HepG2 (cell line): ENCODE measurements around the gene ELL. TPM values are rescaled to one million over a fixed set of nuclear protein-coding genes. Genes with fewer than 3 reads are reported as not detected.
A peak's percentile ranks its signal among the peaks of the same experiment; 100 is the strongest.

Source experiments
- ATAC-seq: fragments of 200-7000 bp; cut with Tn5 transposase; 3 replicates; pipeline ENCODE4 v1.9.1; 2020; ENCODE audit warnings: mild to moderate bottlenecking, moderate library complexity
- BruUV-seq: library from RNA; stranded (reverse); fragments of 400-500 nt; replicated peaks from 2 replicates; lab custom pipeline; 2021; lab: Mats Ljungman, UMichigan
- CTCF ChIA-PET: fragments of 300-600 bp; formaldehyde crosslinking; extraction: SDS; loops from one replicate; lab custom pipeline; 2021; ENCODE audit warnings: low total read pairs, inconsistent platforms, low intra/inter-chr PET ratio; lab: Yijun Ruan, JAX
- POLR2A ChIA-PET: fragments of 350-600 bp; sonication (Branson Sonifier 250); formaldehyde crosslinking; loops from one replicate; lab custom pipeline; 2020; ENCODE audit warnings: antibody characterized with exemption, inconsistent platforms; lab: Yijun Ruan, JAX
- DNase-seq: peaks from one replicate; pipeline ENCODE4 v3.0.0-alpha.2; 2015; ENCODE audit warnings: low spot score
- FAIRE-seq: peaks from 3 replicates; lab custom pipeline; 2011; peaks lifted over from hg19 to GRCh38; lab: Jason Lieb, UNC
- H2AFZ ChIP-seq: one replicate; pipeline ENCODE4 v1.6.1; 2011; ENCODE audit warnings: low read length, inconsistent platforms
- H3K27ac ChIP-seq: fragments of 300-600 bp; 3 replicates; pipeline ENCODE4 v1.8.0; 2011; ENCODE audit warnings: mixed run types, mild to moderate bottlenecking, mixed read lengths, low read length, inconsistent platforms; ENCODE audit not compliant: insufficient read depth; ENCODE audit errors: extremely low read length
- H3K27me3 ChIP-seq, 2 experiments: fragments of 200-600 bp in 1 of 2; 2 replicates in 1 of 2; 3 replicates in 1 of 2; pipeline versions ENCODE4 v1.6.0 to v1.8.0; 2011; ENCODE audit warnings: low read length in 2 of 2, mild to moderate bottlenecking in 2 of 2, moderate library complexity in 2 of 2, inconsistent platforms in 1 of 2; ENCODE audit not compliant: insufficient read depth in 2 of 2, control insufficient read depth in 1 of 2
- H3K36me3 ChIP-seq, 2 experiments: fragments of 200-600 bp in 1 of 2; replicated peaks in 1 of 2; 2 replicates in 1 of 2; 3 replicates in 1 of 2; pipeline versions ENCODE4 v1.5.1 to v1.8.0; 2011; ENCODE audit warnings: low read length in 2 of 2, inconsistent platforms in 1 of 2; ENCODE audit not compliant: insufficient read depth in 2 of 2, control insufficient read depth in 1 of 2
- H3K4me1 ChIP-seq: 2 replicates; pipeline ENCODE4 v1.5.1; 2012; ENCODE audit warnings: low read length, inconsistent platforms; ENCODE audit not compliant: insufficient read depth
- H3K4me2 ChIP-seq: 2 replicates; pipeline ENCODE4 v1.6.0; 2011; ENCODE audit warnings: low read depth, low read length, inconsistent platforms
- H3K4me3 ChIP-seq, 3 experiments: fragments of 200-600 bp in 1 of 3; sonication (generic), shearing (Covaris generic) in 1 of 3; replicated peaks in 1 of 3; 2 replicates each; pipeline ENCODE4 v1.5.1; 2011 to 2016; ENCODE audit warnings: low read length in 3 of 3, inconsistent platforms in 2 of 3, low read depth in 2 of 3, mild to moderate bottlenecking in 2 of 3, control low read depth in 1 of 3, mixed read lengths in 1 of 3; ENCODE audit not compliant: insufficient read depth in 1 of 3
- H3K79me2 ChIP-seq: one replicate; pipeline ENCODE4 v1.6.1; 2011; ENCODE audit warnings: low read length, inconsistent platforms; ENCODE audit not compliant: insufficient read depth
- H3K9ac ChIP-seq: 2 replicates; pipeline ENCODE4 v1.6.0; 2011; ENCODE audit warnings: mild to moderate bottlenecking, low read depth, low read length, inconsistent platforms; ENCODE audit not compliant: insufficient read depth
- H3K9me3 ChIP-seq: 2 replicates; pipeline ENCODE4 v1.5.1; 2012; ENCODE audit warnings: mild to moderate bottlenecking, low read length
- H4K20me1 ChIP-seq: 2 replicates; pipeline ENCODE4 v1.6.0; 2011; ENCODE audit warnings: inconsistent platforms, mild to moderate bottlenecking, low read length, moderate library complexity; ENCODE audit not compliant: insufficient read depth
- CCDC6 ChIP-seq: sonication (generic); formaldehyde crosslinking; IDR thresholded peaks from 2 replicates; pipeline ENCODE4 v1.8.1; 2022; ENCODE audit warnings: mild to moderate bottlenecking, missing genetic modification reagents, moderate library complexity
- KMT2A ChIP-seq: sonication (generic); formaldehyde crosslinking; IDR thresholded peaks from 2 replicates; pipeline ENCODE4 v1.4.0; 2020; ENCODE audit warnings: missing genetic modification reagents
- SAP130 ChIP-seq: IDR thresholded peaks from 2 replicates; pipeline ENCODE4 v1.6.1; 2016; ENCODE audit warnings: low read depth
- SIN3A ChIP-seq: IDR thresholded peaks from 2 replicates; pipeline ENCODE4 v1.6.1; 2011; ENCODE audit warnings: low read depth, mild to moderate bottlenecking, control low read depth, low read length, borderline replicate concordance
- ZNF564 ChIP-seq: sonication (generic); formaldehyde crosslinking; IDR thresholded peaks from 2 replicates; pipeline ENCODE4 v1.8.1; 2023; ENCODE audit warnings: mild to moderate bottlenecking, missing genetic modification reagents
- ZNF7 ChIP-seq: IDR thresholded peaks from 2 replicates; pipeline ENCODE4 v1.6.1; 2016; ENCODE audit warnings: missing biosample characterization, missing genetic modification reagents
- ZNF883 ChIP-seq: sonication (generic); formaldehyde crosslinking; IDR thresholded peaks from 2 replicates; pipeline ENCODE4 v1.5.1; 2020; ENCODE audit warnings: mild to moderate bottlenecking, missing genetic modification reagents; ENCODE audit errors: not compliant biosample characterization
- ZSCAN30 ChIP-seq: sonication (generic); formaldehyde crosslinking; IDR thresholded peaks from 2 replicates; pipeline ENCODE4 v1.5.0; 2020; ENCODE audit warnings: mild to moderate bottlenecking, missing genetic modification reagents
- WGBS: methylation state at CpG from one replicate; pipeline ENCODE4 v1.1.6; 2017; ENCODE audit warnings: low lambda C conversion rate; 5-methylcytosine and 5-hydroxymethylcytosine counted together
- in situ Hi-C: cut with HindIII; loops from 2 replicates; pipeline ENCODE4 v1.10.0; 2017; ENCODE audit warnings: low pct_unique_long_range_greater_than_20kb; ENCODE audit not compliant: extremely low pct_ligation_motif_present
- intact Hi-C: fragments of 100-400 bp; cut with micrococcal nuclease; formaldehyde crosslinking; loops from one replicate; pipeline ENCODE4 v1.10.0; 2022; ENCODE audit not compliant: unreplicated experiment
- polyA plus RNA-seq, 8 experiments: library from polyadenylated mRNA; depleted of rRNA in 3 of 8; stranded (reverse) in 7 of 8; unstranded in 1 of 8; fragments of >200 nt; fragmentation: Illumina TruSeq in 4 of 8; extraction: Trizol in 4 of 8; gene quantifications; 2 replicates each; pipeline versions ENCODE4 v1.2.1 to v1.2.3, GENCODE V29; 2011 to 2016; ENCODE audit warnings: low read depth in 4 of 8, missing spikeins in 1 of 8, mixed read lengths in 1 of 8; ENCODE audit not compliant: insufficient read depth in 1 of 8
- total RNA-seq, 5 experiments: library from RNA; depleted of rRNA; stranded (reverse); fragments of >200 nt; fragmentation: Illumina TruSeq; extraction: Trizol; gene quantifications; 2 replicates each; pipeline ENCODE4 v1.2.3, GENCODE V29; 2016; ENCODE audit warnings: low read depth in 1 of 5
- TF ChIP-seq, protein P1 (sequence below): sonication (generic); formaldehyde crosslinking; IDR thresholded peaks from 2 replicates; pipeline ENCODE4 v1.4.0; 2020; ENCODE audit warnings: mild to moderate bottlenecking, missing genetic modification reagents
- TF ChIP-seq, protein P2 (sequence below): sonication (generic); formaldehyde crosslinking; IDR thresholded peaks from 2 replicates; pipeline ENCODE4 v1.5.0; 2020; ENCODE audit warnings: missing genetic modification reagents, mild to moderate bottlenecking, borderline replicate concordance
- TF ChIP-seq, protein P3 (sequence below): sonication (generic); formaldehyde crosslinking; IDR thresholded peaks from 2 replicates; pipeline ENCODE4 v1.8.1; 2022; ENCODE audit warnings: mild to moderate bottlenecking, missing genetic modification reagents
- TF ChIP-seq, protein P4 (sequence below): sonication (generic); formaldehyde crosslinking; IDR thresholded peaks from 2 replicates; pipeline ENCODE4 v1.4.0; 2020; ENCODE audit warnings: missing genetic modification reagents

ELL gene
- total and polyA plus RNA-seq, 2 of the 13 experiments (the other 11 are each of a cell fraction or from before 2014, with no cell fraction given) = 3.7 to 5.4 TPM

DNA sequence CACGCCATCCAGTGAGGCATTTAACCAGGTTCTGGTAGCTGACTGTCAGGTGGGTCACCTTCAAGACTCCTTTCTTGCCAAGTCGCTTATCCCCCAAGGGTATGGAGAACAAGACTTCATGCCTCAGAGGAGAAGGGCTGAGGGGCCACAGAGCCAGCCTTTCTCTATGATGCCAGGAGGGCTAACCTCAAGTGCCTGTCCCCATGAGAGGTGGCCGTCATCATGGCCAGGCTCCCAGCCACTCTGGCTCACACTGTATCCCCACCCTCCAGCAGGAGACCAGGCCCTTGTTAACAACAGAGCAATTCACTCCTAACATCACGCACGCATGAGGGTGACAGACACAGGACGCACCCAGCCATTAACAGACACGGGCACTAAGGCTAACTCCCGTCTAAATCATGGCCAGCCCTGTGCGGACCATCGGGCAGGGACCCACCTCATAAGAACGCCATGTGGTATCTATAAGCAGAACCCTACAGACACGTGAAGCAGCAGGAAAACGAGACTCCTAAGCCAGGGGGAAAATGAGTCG lies 45.3 kb downstream of the ELL start:
- Histone ChIP-seq H3K4me1 (peaks cover 83% of the 10 kb centered on the region), H3K36me3 (peaks cover 0 to 2% of the 10 kb centered on the region in 2 experiments; a peak in 3 of 5 replicates), H3K4me3 (no peak overlapping the region), H3K9ac (no peak overlapping the region), H2AFZ (no peak overlapping the region), H3K27ac (peak overlapping the region; percentile 12), H3K79me2 (peaks cover 74% of the 10 kb centered on the region), H4K20me1 (peaks cover 10% of the 10 kb centered on the region; the same call in 1 of the 2 replicates), H3K9me3 (no peaks in the 10 kb centered on the region), H3K27me3 (no peaks in the 10 kb centered on the region), H3K4me2 (no peak overlapping the region; the same call in 1 of the 2 replicates)
- WGBS = 98% methylated on average over 12 of the region's 14 CpGs
- DNase-seq = no peak
- POLR2A ChIA-PET = interaction anchor here (1.0 kb wide), 1 partner anchor 111 kb away, joined by 3 read pairs; no protein-coding TSS in a partner anchor
- FAIRE-seq = no peak
- no peak for ATAC-seq
- peak; percentile 36 for TF ChIP-seq ZNF883 (CRISPR knock-in tag)
- TF ChIP-seq, protein P1, sequence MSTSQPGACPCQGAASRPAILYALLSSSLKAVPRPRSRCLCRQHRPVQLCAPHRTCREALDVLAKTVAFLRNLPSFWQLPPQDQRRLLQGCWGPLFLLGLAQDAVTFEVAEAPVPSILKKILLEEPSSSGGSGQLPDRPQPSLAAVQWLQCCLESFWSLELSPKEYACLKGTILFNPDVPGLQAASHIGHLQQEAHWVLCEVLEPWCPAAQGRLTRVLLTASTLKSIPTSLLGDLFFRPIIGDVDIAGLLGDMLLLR (CRISPR knock-in tag) = no peak
- intact Hi-C loops = loop anchor here (5.0 kb wide), 1 partner anchor 96 kb away; the partner anchor contains the start of gene UBA52
- in situ Hi-C loops = loop anchor here (10.0 kb wide), 2 partner anchors 48 to 198 kb away; partner anchors contain the start of gene ELL
- no TSS peak for BruUV-seq
- CTCF ChIA-PET = no interaction called here

DNA sequence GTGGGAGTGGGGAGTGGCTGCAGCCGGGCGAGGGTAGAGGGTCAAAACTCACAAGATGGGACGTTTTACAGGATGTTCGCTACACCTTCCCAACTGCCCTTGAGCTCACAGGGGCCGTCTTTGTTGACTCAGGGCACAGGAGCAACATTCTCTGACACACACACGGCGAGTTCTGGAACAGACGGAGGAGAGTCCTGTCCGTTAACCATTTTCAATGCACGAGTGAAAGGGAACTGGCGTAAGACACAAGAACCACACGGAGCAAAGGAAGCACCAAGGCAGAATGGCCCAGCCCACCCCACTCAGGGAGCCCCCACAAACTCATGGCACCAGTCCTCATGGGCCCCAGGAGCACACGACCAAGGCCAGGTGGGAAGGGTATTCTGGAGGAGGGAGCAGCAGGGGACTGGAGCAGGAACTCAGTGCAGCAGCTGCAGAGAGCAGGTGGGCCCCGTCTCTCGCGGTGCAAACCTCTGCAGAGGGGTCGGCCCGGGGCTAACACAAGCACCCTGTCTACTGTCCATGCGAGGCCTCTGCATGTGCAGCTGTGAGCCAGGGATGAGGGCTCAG lies 46.0 kb downstream of the ELL start:
- no peaks in the 10 kb centered on the region for H3K27me3 ChIP-seq
- WGBS = 0% methylated on average over 12 of the region's 19 CpGs
- in situ Hi-C loops = loop anchor here (10.0 kb wide), 2 partner anchors 49 to 199 kb away; partner anchors contain the start of gene ELL
- no peaks in the 10 kb centered on the region for H3K9me3 ChIP-seq
- DNase-seq (peak; percentile 75), FAIRE-seq (peak; percentile 64), ATAC-seq (peak; percentile 73)
- H2AFZ ChIP-seq = no peak overlapping the region
- peak overlapping the region in 2 of 3 experiments; percentile 33 to 57; a peak in 3 of 6 replicates for H3K4me3 ChIP-seq
- H3K4me2 ChIP-seq = peak overlapping the region; percentile 87
- H3K36me3 ChIP-seq = peaks cover under 1 to 2% of the 10 kb centered on the region in 2 experiments; a peak in 2 of 5 replicates
- peaks cover 10% of the 10 kb centered on the region; the same call in 1 of the 2 replicates for H4K20me1 ChIP-seq
- ChIA-PET POLR2A (interaction anchor here (0.5 to 1.1 kb wide), 6 partner anchors 9 to 203 kb away, joined by 3 to 5 read pairs (median 4); partner anchors contain the start of gene ELL), CTCF (no interaction called here)
- peaks cover 67% of the 10 kb centered on the region for H3K79me2 ChIP-seq
- peaks cover 82% of the 10 kb centered on the region for H3K4me1 ChIP-seq
- peak overlapping the region; percentile 70 for H3K27ac ChIP-seq
- peak overlapping the region; percentile 41 for H3K9ac ChIP-seq
- intact Hi-C loops = loop anchor here (5.0 kb wide), 1 partner anchor 96 kb away; the partner anchor contains the start of gene UBA52
- BruUV-seq = no TSS peak
- TF ChIP-seq, protein P2, sequence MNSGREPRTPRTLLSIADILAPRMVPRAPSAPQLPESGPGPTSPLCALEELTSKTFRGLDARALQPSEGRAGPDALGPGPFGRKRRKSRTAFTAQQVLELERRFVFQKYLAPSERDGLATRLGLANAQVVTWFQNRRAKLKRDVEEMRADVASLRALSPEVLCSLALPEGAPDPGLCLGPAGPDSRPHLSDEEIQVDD = no peak
- TF ChIP-seq KMT2A (CRISPR knock-in tag) = peak; percentile 78; the same call in 1 of the 2 replicates
- no peak for TF ChIP-seq ZNF7 (CRISPR knock-in tag)
- TF ChIP-seq, protein P3, sequence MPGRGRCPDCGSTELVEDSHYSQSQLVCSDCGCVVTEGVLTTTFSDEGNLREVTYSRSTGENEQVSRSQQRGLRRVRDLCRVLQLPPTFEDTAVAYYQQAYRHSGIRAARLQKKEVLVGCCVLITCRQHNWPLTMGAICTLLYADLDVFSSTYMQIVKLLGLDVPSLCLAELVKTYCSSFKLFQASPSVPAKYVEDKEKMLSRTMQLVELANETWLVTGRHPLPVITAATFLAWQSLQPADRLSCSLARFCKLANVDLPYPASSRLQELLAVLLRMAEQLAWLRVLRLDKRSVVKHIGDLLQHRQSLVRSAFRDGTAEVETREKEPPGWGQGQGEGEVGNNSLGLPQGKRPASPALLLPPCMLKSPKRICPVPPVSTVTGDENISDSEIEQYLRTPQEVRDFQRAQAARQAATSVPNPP (CRISPR knock-in tag) = no peak
- TF ChIP-seq SIN3A = no peak
- no peak for TF ChIP-seq ZSCAN30 (CRISPR knock-in tag)
- peak; percentile 75 for TF ChIP-seq SAP130 (CRISPR knock-in tag)
- TF ChIP-seq CCDC6 (CRISPR knock-in tag) = no peak
- no peak for TF ChIP-seq ZNF564 (CRISPR knock-in tag)
- TF ChIP-seq, protein P4, sequence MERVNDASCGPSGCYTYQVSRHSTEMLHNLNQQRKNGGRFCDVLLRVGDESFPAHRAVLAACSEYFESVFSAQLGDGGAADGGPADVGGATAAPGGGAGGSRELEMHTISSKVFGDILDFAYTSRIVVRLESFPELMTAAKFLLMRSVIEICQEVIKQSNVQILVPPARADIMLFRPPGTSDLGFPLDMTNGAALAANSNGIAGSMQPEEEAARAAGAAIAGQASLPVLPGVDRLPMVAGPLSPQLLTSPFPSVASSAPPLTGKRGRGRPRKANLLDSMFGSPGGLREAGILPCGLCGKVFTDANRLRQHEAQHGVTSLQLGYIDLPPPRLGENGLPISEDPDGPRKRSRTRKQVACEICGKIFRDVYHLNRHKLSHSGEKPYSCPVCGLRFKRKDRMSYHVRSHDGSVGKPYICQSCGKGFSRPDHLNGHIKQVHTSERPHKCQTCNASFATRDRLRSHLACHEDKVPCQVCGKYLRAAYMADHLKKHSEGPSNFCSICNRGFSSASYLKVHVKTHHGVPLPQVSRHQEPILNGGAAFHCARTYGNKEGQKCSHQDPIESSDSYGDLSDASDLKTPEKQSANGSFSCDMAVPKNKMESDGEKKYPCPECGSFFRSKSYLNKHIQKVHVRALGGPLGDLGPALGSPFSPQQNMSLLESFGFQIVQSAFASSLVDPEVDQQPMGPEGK (CRISPR knock-in tag) = peak; percentile 33
